ENCODE results near the gene HEXB. TPM values are rescaled to one million over a fixed set of nuclear protein-coding genes. Genes with fewer than 3 reads are reported as not detected.

The HEXB gene
- total and polyA plus RNA-seq, 9 of the 15 experiments (the other 6 are each of a cell fraction or from before 2014, with no cell fraction given) = 22.9 to 158 (median 108) TPM

- TF ChIP-seq PATZ1 (CRISPR knock-in tag; IDR thresholded peaks at IDR 0.05; ENCODE audit: borderline replicate concordance) = no peak
- TF ChIP-seq SMAD4 (CRISPR knock-in tag; conservative IDR thresholded peaks at IDR 0.05) = no peak
- TF ChIP-seq WHSC1 (IDR thresholded peaks at IDR 0.05; ENCODE audit: low read length) = no peak
- TF ChIP-seq ZBED1 (IDR thresholded peaks at IDR 0.05) = no peak
- no peak for TF ChIP-seq GTF3C2 (IDR thresholded peaks at IDR 0.05; ENCODE audit: borderline replicate concordance, extremely low read depth, insufficient read length)
- no peak for TF ChIP-seq TFAM (CRISPR knock-in tag; conservative IDR thresholded peaks at IDR 0.05)
- no peak for TF ChIP-seq NFIX (CRISPR knock-in tag; IDR thresholded peaks at IDR 0.05; ENCODE audit: low read depth)
- no peak for TF ChIP-seq ERF (CRISPR knock-in tag; IDR thresholded peaks at IDR 0.05)
- no peak for TF ChIP-seq HMGN3 (IDR thresholded peaks at IDR 0.05; ENCODE audit: borderline replicate concordance, extremely low read depth, insufficient read length, low read depth, low read length)
- TF ChIP-seq, protein P1, sequence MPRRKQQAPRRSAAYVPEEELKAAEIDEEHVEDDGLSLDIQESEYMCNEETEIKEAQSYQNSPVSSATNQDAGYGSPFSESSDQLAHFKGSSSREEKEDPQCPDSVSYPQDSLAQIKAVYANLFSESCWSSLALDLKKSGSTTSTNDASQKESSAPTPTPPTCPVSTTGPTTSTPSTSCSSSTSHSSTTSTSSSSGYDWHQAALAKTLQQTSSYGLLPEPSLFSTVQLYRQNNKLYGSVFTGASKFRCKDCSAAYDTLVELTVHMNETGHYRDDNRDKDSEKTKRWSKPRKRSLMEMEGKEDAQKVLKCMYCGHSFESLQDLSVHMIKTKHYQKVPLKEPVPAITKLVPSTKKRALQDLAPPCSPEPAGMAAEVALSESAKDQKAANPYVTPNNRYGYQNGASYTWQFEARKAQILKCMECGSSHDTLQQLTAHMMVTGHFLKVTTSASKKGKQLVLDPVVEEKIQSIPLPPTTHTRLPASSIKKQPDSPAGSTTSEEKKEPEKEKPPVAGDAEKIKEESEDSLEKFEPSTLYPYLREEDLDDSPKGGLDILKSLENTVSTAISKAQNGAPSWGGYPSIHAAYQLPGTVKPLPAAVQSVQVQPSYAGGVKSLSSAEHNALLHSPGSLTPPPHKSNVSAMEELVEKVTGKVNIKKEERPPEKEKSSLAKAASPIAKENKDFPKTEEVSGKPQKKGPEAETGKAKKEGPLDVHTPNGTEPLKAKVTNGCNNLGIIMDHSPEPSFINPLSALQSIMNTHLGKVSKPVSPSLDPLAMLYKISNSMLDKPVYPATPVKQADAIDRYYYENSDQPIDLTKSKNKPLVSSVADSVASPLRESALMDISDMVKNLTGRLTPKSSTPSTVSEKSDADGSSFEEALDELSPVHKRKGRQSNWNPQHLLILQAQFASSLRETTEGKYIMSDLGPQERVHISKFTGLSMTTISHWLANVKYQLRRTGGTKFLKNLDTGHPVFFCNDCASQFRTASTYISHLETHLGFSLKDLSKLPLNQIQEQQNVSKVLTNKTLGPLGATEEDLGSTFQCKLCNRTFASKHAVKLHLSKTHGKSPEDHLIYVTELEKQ (CRISPR knock-in tag; IDR thresholded peaks at IDR 0.05) = no peak
- no peak for TF ChIP-seq ZNF140 (CRISPR knock-in tag; IDR thresholded peaks at IDR 0.05)
- no peak for TF ChIP-seq ZNF146 (CRISPR knock-in tag; IDR thresholded peaks at IDR 0.05; ENCODE audit: unreplicated experiment)
- no peak for TF ChIP-seq SRSF3 (IDR thresholded peaks at IDR 0.05; ENCODE audit: insufficient read depth, low read length)
- no peak for TF ChIP-seq RBM15 (IDR thresholded peaks at IDR 0.05; ENCODE audit: insufficient read depth, low read length)
- TF ChIP-seq ZKSCAN8 (CRISPR knock-in tag; IDR thresholded peaks at IDR 0.05) = no peak
- no peak for TF ChIP-seq C11orf30 (IDR thresholded peaks at IDR 0.05; ENCODE audit: low read depth)
- TF ChIP-seq BACH1 (tag; IDR thresholded peaks at IDR 0.05) = no peak
- TF ChIP-seq, protein P2, sequence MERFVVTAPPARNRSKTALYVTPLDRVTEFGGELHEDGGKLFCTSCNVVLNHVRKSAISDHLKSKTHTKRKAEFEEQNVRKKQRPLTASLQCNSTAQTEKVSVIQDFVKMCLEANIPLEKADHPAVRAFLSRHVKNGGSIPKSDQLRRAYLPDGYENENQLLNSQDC (CRISPR knock-in tag; IDR thresholded peaks at IDR 0.05) = no peak
Measured at GRCh38 chr5:74684900-74685851, at the start of gene HEXB (continued).
